COR-L47 (cell line): ENCODE results near the gene ADAM10.
"Not testable (repeated sequence)": the region's sequence is repeated elsewhere in the genome, so short reads cannot be mapped to it uniquely, and the experiment has no call there.

Experiments
- DNase-seq: peaks from one replicate; lab custom pipeline; 2025; lab: John Stamatoyannopoulos, UW

Gene ADAM10

GRCh38 chr15:58671186-58671585, 78.3 kb downstream of the ADAM10 start:
- DNase-seq: no peak

DNA sequence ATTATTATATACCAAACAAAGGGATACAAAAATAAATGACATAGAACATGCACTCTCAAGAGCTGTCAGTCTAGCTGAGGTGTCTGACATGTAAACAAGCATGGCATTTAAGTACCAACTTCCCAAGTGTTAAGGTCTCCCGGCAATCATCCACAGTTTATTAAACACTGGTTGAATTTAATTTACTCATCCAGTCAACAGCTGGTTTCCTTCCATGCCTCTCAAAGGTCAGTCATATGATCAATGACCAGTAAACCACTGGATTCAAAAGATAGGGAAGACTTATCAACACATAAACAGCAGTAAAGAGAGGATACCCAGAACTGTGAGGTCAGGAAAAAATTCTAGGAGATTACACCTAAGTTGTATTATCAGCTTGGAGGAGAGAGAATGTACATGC, 80.4 kb downstream of the ADAM10 start:
- no peak for DNase-seq

GRCh38 chr15:58666957-58667356, 82.5 kb downstream of the ADAM10 start:
- no peak for DNase-seq

DNA sequence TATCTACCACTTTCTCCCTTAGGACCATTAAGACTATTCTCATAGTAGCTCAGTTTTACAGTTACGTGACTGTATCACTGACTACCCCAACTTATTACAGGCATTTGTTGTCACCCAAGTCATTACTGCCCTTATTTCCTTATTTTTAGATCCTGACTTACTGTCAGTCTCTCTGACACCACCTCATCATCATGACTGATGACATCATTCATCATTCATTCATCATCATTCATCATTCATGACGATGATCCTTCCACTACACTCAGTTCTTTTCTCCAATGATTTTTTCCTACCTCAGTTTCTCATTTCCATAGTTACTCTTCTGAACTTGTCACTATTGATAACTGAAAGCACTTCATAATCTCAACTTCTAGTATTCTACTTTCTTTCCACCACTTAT, 83.8 kb downstream of the ADAM10 start:
- no peak for DNase-seq

- DNase-seq: no peak
Observed at GRCh38 chr15:58650102-58650501, 99.4 kb downstream of the ADAM10 start.

DNA sequence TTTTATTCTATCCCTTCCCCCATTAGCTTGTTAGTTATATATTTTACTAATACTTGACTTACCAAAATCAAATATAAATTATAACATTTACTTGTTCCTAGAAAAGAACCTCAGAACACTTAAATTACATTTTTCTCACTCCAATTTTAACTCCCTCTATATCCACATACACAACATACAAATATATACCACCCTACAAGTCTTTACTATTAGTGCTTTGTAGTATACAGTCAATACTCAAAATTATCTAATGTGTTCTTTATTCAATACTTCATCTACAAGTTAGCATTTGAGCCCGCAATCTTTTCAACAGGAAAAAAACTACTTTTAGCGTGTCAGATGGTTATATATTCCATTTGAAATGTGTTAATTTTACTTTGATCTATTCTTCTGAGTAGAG, 100.3 kb downstream of the ADAM10 start:
- DNase-seq: no peak

GRCh38 chr15:58643996-58644395, 105.5 kb downstream of the ADAM10 start:
- DNase-seq: no peak

DNA sequence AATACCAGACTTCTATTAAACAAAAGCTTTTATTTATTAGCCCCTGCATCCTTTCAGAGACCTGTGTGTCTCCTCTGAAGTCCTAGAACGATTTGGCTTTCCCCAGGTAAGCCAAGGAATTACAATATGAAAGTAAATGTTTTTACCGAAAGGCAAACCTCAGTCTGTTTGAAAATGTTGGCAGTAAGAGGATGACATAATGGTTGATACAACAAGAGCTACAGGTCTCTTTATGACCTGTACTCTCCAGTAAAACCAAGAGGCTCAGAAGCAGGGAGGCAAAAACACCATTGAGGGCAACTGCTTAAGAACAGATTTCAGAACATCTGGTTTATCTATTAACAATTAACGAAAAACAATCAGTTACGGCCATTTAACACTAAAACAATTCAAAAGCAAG, 107.8 kb downstream of the ADAM10 start:
- DNase-seq: no peak

DNA sequence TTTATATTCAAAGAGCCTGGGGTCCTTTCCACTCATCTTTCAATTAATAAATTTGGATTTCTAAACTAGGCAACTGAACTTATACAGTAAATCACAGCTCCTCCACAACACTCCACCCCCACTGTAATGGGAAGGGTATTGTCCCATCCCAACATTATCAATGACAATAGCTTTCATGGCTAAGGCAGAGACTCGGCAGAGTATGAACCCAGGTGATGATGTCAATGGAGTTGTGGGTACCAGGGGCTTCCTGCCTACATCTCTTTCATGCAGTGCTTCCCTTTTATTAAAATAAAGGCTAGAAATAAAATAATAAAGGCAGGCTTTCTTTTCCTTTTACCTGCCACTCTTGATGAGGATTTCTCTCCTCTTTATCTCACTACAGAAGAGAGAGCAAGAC, 109.5 kb downstream of the ADAM10 start:
- DNase-seq: no peak

GRCh38 chr15:58639002-58639756, 110.3 kb downstream of the ADAM10 start:
- no peak for DNase-seq

DNA sequence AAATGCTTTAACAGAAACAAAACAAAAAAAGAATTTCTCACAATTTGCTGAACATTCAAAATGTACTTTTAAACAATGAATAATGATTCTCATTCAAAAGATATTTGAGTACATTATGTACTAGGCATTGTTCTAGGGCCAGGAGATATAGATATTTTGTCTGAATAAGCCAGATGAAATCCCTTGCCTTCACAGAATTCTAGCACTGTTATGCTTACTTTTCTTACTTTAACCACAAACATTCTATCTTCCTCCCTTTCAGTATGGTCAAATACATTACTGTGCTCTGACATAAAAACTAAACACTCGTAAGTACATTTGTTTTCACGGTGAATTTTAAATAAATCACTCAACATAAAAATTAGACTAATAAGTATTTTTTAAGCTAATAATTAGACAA, 116.7 kb downstream of the ADAM10 start:
- DNase-seq: no peak

DNA sequence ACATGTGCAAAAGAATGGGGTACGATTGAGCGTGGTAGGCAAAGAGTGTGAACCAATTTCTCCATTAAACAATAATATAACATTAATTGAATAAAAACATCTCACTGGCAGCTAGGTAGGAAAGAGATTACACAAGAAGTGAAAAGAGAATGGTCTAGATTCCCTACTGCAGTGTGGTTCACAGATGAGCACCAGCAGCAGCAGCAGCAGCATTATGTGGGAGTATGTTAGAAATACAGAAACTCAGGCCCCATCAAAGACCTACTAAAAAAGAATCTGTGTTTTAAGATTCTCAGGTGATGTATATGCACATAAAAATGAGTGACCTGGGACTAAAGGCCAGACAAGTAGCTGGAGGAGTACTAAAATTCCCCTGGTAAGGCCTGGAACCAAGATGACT, 118.2 kb downstream of the ADAM10 start:
- DNase-seq: no peak

DNA sequence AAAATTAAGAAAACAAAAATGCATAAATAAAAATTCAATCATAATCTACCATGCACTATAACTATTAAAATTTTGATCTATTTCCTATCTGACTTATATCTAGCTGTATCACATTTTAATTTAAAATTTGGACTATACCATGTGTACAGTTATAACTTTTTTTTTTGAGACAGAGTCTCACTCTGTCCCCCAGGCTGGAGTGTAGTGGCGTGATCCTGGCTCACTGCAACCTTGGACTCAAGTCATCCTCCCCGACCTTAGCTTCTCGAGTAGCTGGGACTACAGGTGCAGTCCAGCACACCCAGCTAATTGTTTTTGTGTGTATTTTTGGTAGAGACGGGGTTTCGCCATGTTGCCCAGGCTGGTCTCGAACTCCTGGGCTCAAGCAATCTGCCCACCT, 119.9 kb downstream of the ADAM10 start:
- no peak for DNase-seq

DNA sequence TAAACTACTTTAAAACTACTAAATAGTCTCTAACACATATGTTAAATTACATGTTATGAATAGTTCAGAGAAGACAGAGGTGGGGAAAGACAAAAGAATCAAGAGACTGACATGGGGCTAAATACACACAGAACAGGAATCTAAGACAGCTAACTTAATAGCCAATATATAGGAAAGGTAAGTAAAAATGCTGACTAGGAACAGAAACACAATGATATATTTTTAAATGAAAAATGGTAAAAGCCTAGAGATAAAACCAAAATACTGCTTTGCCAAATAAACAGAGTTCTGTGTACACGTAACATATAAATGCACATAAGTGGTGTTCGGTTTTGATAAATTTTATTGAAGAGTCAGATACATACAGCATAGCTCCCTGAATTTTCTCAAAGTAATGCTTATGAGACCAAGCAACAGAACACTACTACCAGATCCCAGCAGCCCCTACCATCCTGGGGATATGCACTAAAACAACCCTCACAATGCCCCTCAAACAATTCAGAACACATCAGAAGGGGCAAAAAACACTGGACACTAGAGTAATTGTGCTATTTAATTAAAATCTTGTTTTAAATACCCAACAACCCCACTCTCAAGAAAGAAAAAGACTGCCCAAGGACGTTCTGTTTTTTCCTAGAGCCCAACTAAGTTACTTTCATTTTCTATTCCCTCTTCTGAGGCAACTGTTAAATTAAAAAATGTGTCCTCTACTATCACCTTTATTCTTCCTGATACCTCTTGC, 121.1 kb downstream of the ADAM10 start:
- no peak for DNase-seq

- no peak for DNase-seq
Observed at GRCh38 chr15:58627701-58628100, 121.8 kb downstream of the ADAM10 start.

- no peak for DNase-seq
Observed at GRCh38 chr15:58627046-58627445, 122.5 kb downstream of the ADAM10 start.

DNA sequence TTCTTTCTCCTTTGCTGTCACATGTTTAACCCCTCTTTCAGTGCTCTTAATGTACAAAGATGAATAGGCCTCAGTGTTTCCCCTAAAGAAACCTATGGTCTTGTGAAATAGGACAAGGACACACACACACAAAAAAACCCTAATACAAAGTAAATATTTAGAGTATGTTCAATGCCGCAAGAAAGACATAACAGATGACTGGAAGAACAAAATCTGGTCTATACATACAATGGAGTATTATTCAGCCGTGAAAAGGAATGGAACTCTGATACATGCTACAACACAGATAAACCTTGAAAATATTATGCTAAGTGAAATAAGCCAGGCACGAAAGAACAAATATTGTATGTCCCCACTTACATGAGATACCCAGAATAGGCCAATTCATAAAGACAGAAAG, 123.1 kb downstream of the ADAM10 start:
- DNase-seq: no peak

DNA sequence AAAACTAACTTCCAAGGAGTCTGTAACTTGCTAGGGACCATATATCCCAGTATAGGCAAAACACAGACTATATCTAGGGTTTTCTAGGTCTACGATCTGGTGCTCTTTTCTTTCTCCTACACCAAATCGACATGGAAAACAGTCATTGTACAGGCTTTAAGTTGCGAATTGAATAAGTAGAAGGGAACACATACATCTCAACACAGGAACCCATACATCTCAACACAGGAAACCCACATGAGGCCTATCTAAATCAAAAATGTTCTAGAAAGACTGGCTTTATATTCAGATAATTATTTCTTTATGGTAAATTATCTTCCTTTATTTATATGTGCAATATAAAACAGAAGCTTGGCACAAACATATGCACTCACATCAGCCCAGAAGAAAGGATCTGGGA, 126.6 kb downstream of the ADAM10 start:
- DNase-seq: no peak

- not testable (repeated sequence) for DNase-seq
Observed at GRCh38 chr15:58620268-58620667, 129.2 kb downstream of the ADAM10 start.

GRCh38 chr15:58616171-58616570, 133.3 kb downstream of the ADAM10 start:
- no peak for DNase-seq

GRCh38 chr15:58611731-58612676, 137.5 kb downstream of the ADAM10 start:
- DNase-seq: no peak

DNA sequence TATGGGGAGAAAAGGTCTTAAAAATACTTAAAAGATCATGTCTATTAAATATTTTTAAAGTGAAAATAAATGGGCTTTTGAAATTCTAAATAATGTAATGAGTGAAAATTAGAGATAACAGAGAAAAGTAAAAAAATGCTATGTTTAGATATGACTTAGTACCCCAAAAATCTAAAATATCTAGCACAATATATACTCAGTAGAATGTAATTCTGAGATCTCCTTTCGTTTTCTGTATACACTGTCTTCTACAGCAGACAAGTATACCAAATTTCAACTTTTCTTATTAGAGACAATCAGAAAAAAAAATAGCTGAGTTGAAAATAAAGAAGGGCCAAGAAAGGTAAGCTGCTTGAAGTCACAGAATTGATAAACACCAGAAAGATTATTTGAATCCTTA, 140.8 kb downstream of the ADAM10 start:
- DNase-seq: no peak
